Right lobe of liver (tissue), 4 donors: Measurements from ENCODE around the gene AGTPBP1.

Source experiments
- POLR2A ChIP-seq: fragments of 450-650 bp; IDR thresholded peaks from one replicate; pipeline ENCODE4 v1.6.1; 2017; ENCODE audit warnings: antibody characterized with exemption, mild to moderate bottlenecking
- TF ChIP-seq, protein P1 (sequence below), 4 donors: fragments of 200-600 bp in 3 of 4; fragments of 450-650 bp in 1 of 4; IDR thresholded peaks; one replicate each; pipeline versions ENCODE4 v1.5.1 to v1.8.0; 2016 to 2022; ENCODE audit warnings: antibody characterized with exemption in 4 of 4, mild to moderate bottlenecking in 2 of 4
- donor health status: DM: no; HTN: no; CAD: no.
- donor health status: DM: no; HTN: no; CAD: no.
- donor health status: DM: no; HTN: yes; CAD: no.

DNA sequence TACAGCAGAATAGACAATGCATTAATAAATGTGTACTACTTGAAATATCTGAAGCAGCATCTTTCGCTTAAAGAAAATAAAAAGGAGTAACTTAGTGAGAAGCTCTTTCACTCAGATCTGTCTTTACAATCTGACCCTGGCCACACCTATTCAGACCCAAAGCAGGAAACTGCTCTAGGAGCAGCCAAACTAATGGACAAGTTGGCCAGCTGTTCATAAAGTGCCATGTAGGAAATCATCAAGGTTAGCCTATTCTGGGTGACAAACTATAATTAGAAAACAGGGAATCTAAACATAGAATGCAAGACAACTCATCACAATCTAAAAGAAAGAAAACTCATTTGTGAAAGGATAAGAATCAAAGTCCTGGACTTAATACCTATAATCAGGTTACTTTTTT is 101.3 kb downstream of the AGTPBP1 start:
- no peak for TF ChIP-seq POLR2A
- TF ChIP-seq, protein P1, sequence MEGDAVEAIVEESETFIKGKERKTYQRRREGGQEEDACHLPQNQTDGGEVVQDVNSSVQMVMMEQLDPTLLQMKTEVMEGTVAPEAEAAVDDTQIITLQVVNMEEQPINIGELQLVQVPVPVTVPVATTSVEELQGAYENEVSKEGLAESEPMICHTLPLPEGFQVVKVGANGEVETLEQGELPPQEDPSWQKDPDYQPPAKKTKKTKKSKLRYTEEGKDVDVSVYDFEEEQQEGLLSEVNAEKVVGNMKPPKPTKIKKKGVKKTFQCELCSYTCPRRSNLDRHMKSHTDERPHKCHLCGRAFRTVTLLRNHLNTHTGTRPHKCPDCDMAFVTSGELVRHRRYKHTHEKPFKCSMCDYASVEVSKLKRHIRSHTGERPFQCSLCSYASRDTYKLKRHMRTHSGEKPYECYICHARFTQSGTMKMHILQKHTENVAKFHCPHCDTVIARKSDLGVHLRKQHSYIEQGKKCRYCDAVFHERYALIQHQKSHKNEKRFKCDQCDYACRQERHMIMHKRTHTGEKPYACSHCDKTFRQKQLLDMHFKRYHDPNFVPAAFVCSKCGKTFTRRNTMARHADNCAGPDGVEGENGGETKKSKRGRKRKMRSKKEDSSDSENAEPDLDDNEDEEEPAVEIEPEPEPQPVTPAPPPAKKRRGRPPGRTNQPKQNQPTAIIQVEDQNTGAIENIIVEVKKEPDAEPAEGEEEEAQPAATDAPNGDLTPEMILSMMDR (IDR thresholded peaks at IDR 0.05) = no peak
